Liver (tissue), 9 donors: Measurements from ENCODE around the gene GPR156. TPM values are rescaled to one million over a fixed set of nuclear protein-coding genes. Genes with fewer than 3 reads are reported as not detected.
A peak's percentile ranks its signal among the peaks of the same experiment; 100 is the strongest.

Experiments
- DNase-seq: peaks from one replicate; pipeline ENCODE4 v3.0.0-alpha.2; 2017; ENCODE audit warnings: low spot score
- H3K27ac ChIP-seq, 2 donors: one replicate each; pipeline ENCODE4 v1.7.0; 2013; ENCODE audit warnings: inconsistent platforms in 2 of 2, low read length in 2 of 2, control low read depth in 1 of 2, low read depth in 1 of 2, mild to moderate bottlenecking in 1 of 2
- H3K27me3 ChIP-seq, 4 donors: one replicate each; pipeline versions ENCODE4 v1.6.1 to v1.7.0; 2013; ENCODE audit warnings: low read length in 3 of 4, inconsistent platforms in 1 of 4, mild to moderate bottlenecking in 1 of 4, moderate library complexity in 1 of 4; ENCODE audit not compliant: control insufficient read depth in 4 of 4, insufficient read depth in 4 of 4
- H3K36me3 ChIP-seq, 4 donors: one replicate each; pipeline versions ENCODE4 v1.6.1 to v1.7.0; 2013; ENCODE audit warnings: low read length in 3 of 4, mild to moderate bottlenecking in 3 of 4, low read depth in 1 of 4, moderate library complexity in 1 of 4; ENCODE audit not compliant: control insufficient read depth in 4 of 4, insufficient read depth in 3 of 4
- H3K4me1 ChIP-seq, 4 donors: one replicate each; pipeline versions ENCODE4 v1.6.1 to v1.7.0; 2013; ENCODE audit warnings: low read length in 3 of 4, mild to moderate bottlenecking in 3 of 4, moderate library complexity in 1 of 4; ENCODE audit not compliant: control insufficient read depth in 4 of 4, insufficient read depth in 4 of 4
- H3K4me3 ChIP-seq, 3 donors: one replicate each; pipeline versions ENCODE4 v1.6.1 to v1.7.0; 2013; ENCODE audit warnings: low read length in 3 of 3, control low read depth in 1 of 3, low read depth in 1 of 3, mild to moderate bottlenecking in 1 of 3
- H3K9ac ChIP-seq, 2 donors: one replicate each; pipeline ENCODE4 v1.7.0; 2013; ENCODE audit warnings: low read length in 2 of 2, mild to moderate bottlenecking in 2 of 2, moderate library complexity in 2 of 2, control low read depth in 1 of 2, low read depth in 1 of 2
- H3K9me3 ChIP-seq, 4 donors: one replicate each; pipeline versions ENCODE4 v1.6.1 to v1.7.0; 2013; ENCODE audit warnings: low read length in 3 of 4; ENCODE audit not compliant: control insufficient read depth in 4 of 4
- CTCF ChIP-seq: fragments of 150-350 bp; IDR thresholded peaks from 2 replicates; pipeline ENCODE4 v1.5.1; 2017; ENCODE audit warnings: improper control_type of control experiment, low read depth, low read length; ENCODE audit not compliant: missing input control
- EGR1 ChIP-seq, 2 donors: IDR thresholded peaks; 2 replicates each; pipeline ENCODE4 v1.6.1; 2016 to 2018; ENCODE audit warnings: antibody characterized with exemption in 2 of 2, low read depth in 2 of 2
- HNF4A ChIP-seq, 2 donors: conservative IDR thresholded peaks; 2 replicates each; pipeline ENCODE4 v1.6.1; 2016; ENCODE audit warnings: antibody characterized with exemption in 2 of 2, mild to moderate bottlenecking in 2 of 2
- JUND ChIP-seq, 2 donors: IDR thresholded peaks; 2 replicates each; pipeline ENCODE4 v1.6.1; 2016; ENCODE audit warnings: antibody characterized with exemption in 2 of 2
- MAX ChIP-seq: IDR thresholded peaks from 2 replicates; pipeline ENCODE4 v1.6.1; 2016; ENCODE audit warnings: antibody characterized with exemption
- RAD21 ChIP-seq, 2 donors: IDR thresholded peaks; 2 replicates each; pipeline ENCODE4 v1.6.1; 2016; ENCODE audit warnings: antibody characterized with exemption in 2 of 2, mild to moderate bottlenecking in 2 of 2
- SP1 ChIP-seq: IDR thresholded peaks from 2 replicates; pipeline ENCODE4 v1.6.1; 2018; ENCODE audit warnings: antibody characterized with exemption, mild to moderate bottlenecking
- TAF1 ChIP-seq: conservative IDR thresholded peaks from 2 replicates; pipeline ENCODE4 v1.6.1; 2016; ENCODE audit warnings: antibody characterized with exemption, mild to moderate bottlenecking
- YY1 ChIP-seq: IDR thresholded peaks from 2 replicates; pipeline ENCODE4 v1.6.1; 2016; ENCODE audit warnings: antibody characterized with exemption, mild to moderate bottlenecking
- ZBTB33 ChIP-seq: IDR thresholded peaks from 2 replicates; pipeline ENCODE4 v1.6.1; 2016; ENCODE audit warnings: antibody characterized with exemption
- WGBS: extraction: QIAGEN DNeasy Blood & Tissue Kit; methylation state at CpG from one replicate; pipeline ENCODE4 v1.1.7; 2013; 5-methylcytosine and 5-hydroxymethylcytosine counted together
- polyA plus RNA-seq, 2 donors: library from polyadenylated mRNA; stranded (reverse) in 1 of 2; unstranded in 1 of 2; fragments of 200-250 nt in 1 of 2; fragments of >200 nt in 1 of 2; fragmentation: Nextera tagmentation in 1 of 2; extraction: Ambion mirVana in 1 of 2; gene quantifications; one replicate each; pipeline versions ENCODE4 v1.2.1 to v1.2.3, GENCODE V29; 2013 to 2015
- total RNA-seq, 2 donors: library from RNA; depleted of rRNA; stranded (reverse); fragments of >200 nt; gene quantifications; one replicate each; pipeline ENCODE4 v1.2.3, GENCODE V29; 2014
- donor health status: healthy.
- donor health status: healthy.
- donor health status: healthy.
- donor health status: healthy.
- donor health status: healthy.

GPR156 gene
- total and polyA plus RNA-seq, 4 donors, result 0.02 to 0.17 (median 0.09) TPM; not detected in 1

- no peak overlapping the region for H3K27ac ChIP-seq
- no peak for DNase-seq
These were observed 86.6 kb downstream of the GPR156 start for GRCh38 chr3:120198305-120198878.

GRCh38 chr3:120196812-120197211 lies 88.2 kb downstream of the GPR156 start:
- no peaks in the 10 kb centered on the region for H3K27me3 ChIP-seq
- no peaks in the 10 kb centered on the region for H3K9me3 ChIP-seq
- H3K27ac ChIP-seq, result no peak overlapping the region
- no peak for TF ChIP-seq MAX
- H3K9ac ChIP-seq, result no peak overlapping the region
- H3K36me3 ChIP-seq, result no peaks in the 10 kb centered on the region
- WGBS, result 83% methylated on average over 2 of the region's 2 CpGs
- H3K4me1 ChIP-seq, result no peaks in the 10 kb centered on the region
- no peak overlapping the region for H3K4me3 ChIP-seq
- no peak for DNase-seq

More at GRCh38 chr3:120198305-120198878, 86.6 kb downstream of the GPR156 start:
- WGBS, result 77% methylated on average over 3 of the region's 3 CpGs
- Histone ChIP-seq H3K4me1 (peaks cover 5 to 10% (median 6%) of the 10 kb centered on the region in 4 donors), H3K9ac (no peak overlapping the region), H3K36me3 (no peaks in the 10 kb centered on the region), H3K27me3 (no peaks in the 10 kb centered on the region), H3K4me3 (no peak overlapping the region), H3K9me3 (no peaks in the 10 kb centered on the region)
- TF ChIP-seq RAD21 (IDR thresholded peaks at IDR 0.05), result peak; percentile 54 to 66
- TF ChIP-seq JUND (IDR thresholded peaks at IDR 0.05), result no peak
- TF ChIP-seq CTCF, result peak; percentile 2

GRCh38 chr3:120196333-120196732 lies 88.7 kb downstream of the GPR156 start:
- WGBS, result 90% methylated on average over 4 of the region's 4 CpGs
- Histone ChIP-seq H3K4me3 (no peak overlapping the region), H3K9me3 (no peaks in the 10 kb centered on the region), H3K9ac (no peak overlapping the region), H3K27me3 (no peaks in the 10 kb centered on the region), H3K36me3 (no peaks in the 10 kb centered on the region), H3K27ac (no peak overlapping the region), H3K4me1 (no peaks in the 10 kb centered on the region)
- TF ChIP-seq EGR1 (IDR thresholded peaks at IDR 0.05; ENCODE audit: low read depth in 2 of 2), result no peak
- TF ChIP-seq ZBTB33, result no peak
- no peak for TF ChIP-seq HNF4A (conservative IDR thresholded peaks at IDR 0.05)
- no peak for TF ChIP-seq YY1
- no peak for TF ChIP-seq JUND (IDR thresholded peaks at IDR 0.05)
- DNase-seq, result no peak

- H3K9me3 ChIP-seq, result no peaks in the 10 kb centered on the region
- no peaks in the 10 kb centered on the region for H3K36me3 ChIP-seq
- no peak overlapping the region for H3K27ac ChIP-seq
- DNase-seq, result no peak
- TF ChIP-seq SP1 (no peak), TAF1 (no peak), MAX (no peak)
- H3K4me3 ChIP-seq, result no peak overlapping the region
- H3K27me3 ChIP-seq, result no peaks in the 10 kb centered on the region
- no peak overlapping the region for H3K9ac ChIP-seq
- no peaks in the 10 kb centered on the region for H3K4me1 ChIP-seq
These were observed 91.5 kb downstream of the GPR156 start for GRCh38 chr3:120193554-120193953.
